IMR-90 (cell line): Measurements from ENCODE around the gene NGFR. TPM values are rescaled to one million over a fixed set of nuclear protein-coding genes. Genes with fewer than 3 reads are reported as not detected.

Source experiments
- ATAC-seq: fragments of 200-7000 bp; cut with Tn5 transposase; 2 replicates; pipeline ENCODE4 v1.9.1; 2020; ENCODE audit warnings: low read depth, mild to moderate bottlenecking, moderate library complexity
- BruUV-seq: library from RNA; stranded (reverse); fragments of 400-500 nt; replicated peaks from 2 replicates; lab custom pipeline; 2021; lab: Mats Ljungman, UMichigan
- CTCF ChIA-PET: fragments of 300-600 bp; formaldehyde crosslinking; extraction: SDS; loops from one replicate; lab custom pipeline; 2021; ENCODE audit warnings: antibody characterized with exemption; lab: Yijun Ruan, JAX
- POLR2A ChIA-PET: fragments of 300-600 bp; sonication (Branson Sonifier 250); formaldehyde crosslinking; loops from one replicate; lab custom pipeline; 2022; ENCODE audit warnings: antibody characterized with exemption; ENCODE audit not compliant: unreplicated experiment; lab: Charles Lee
- DNase-seq: peaks from one replicate; pipeline ENCODE4 v3.0.0; 2013
- H2AFZ ChIP-seq: replicated peaks from 2 replicates; pipeline ENCODE3; 2013; ENCODE audit warnings: low read length, mild to moderate bottlenecking; ENCODE audit not compliant: poor library complexity
- H2AK5ac ChIP-seq: 2 replicates; pipeline ENCODE4 v1.6.1; 2013; ENCODE audit warnings: low read depth, low read length, inconsistent platforms
- H2AK9ac ChIP-seq: replicated peaks from 2 replicates; pipeline ENCODE3; 2013; ENCODE audit warnings: mild to moderate bottlenecking, low read depth, low read length, moderate library complexity; ENCODE audit not compliant: poor library complexity
- H2BK120ac ChIP-seq: 2 replicates; pipeline ENCODE4 v1.6.1; 2013; ENCODE audit warnings: low read depth, low read length, inconsistent platforms
- H2BK15ac ChIP-seq: 3 replicates; pipeline ENCODE4 v1.6.1; 2013; ENCODE audit warnings: low read depth, low read length, inconsistent platforms
- H2BK20ac ChIP-seq: 2 replicates; pipeline ENCODE4 v1.6.1; 2013; ENCODE audit warnings: low read depth, mild to moderate bottlenecking, inconsistent platforms, low read length, moderate library complexity
- H2BK5ac ChIP-seq: 2 replicates; pipeline ENCODE4 v1.6.1; 2013; ENCODE audit warnings: mild to moderate bottlenecking, low read depth, low read length, inconsistent platforms; ENCODE audit not compliant: poor library complexity, severe bottlenecking
- H3K14ac ChIP-seq: replicated peaks from 2 replicates; pipeline ENCODE4 v1.6.1; 2013; ENCODE audit warnings: low read depth, low read length, inconsistent platforms
- H3K18ac ChIP-seq: 2 replicates; pipeline ENCODE4 v1.6.1; 2013; ENCODE audit warnings: low read depth, low read length, control low read depth
- H3K23ac ChIP-seq: 2 replicates; pipeline ENCODE4 v1.6.1; 2013; ENCODE audit warnings: low read depth, low read length, inconsistent platforms
- H3K27ac ChIP-seq: 2 replicates; pipeline ENCODE4 v1.5.1; 2013; ENCODE audit warnings: mild to moderate bottlenecking, control low read depth, low read length; ENCODE audit not compliant: insufficient read depth
- H3K27me3 ChIP-seq: 2 replicates; pipeline ENCODE4 v1.6.1; 2013; ENCODE audit warnings: low read length; ENCODE audit not compliant: control insufficient read depth, insufficient read depth
- H3K36me3 ChIP-seq: 2 replicates; pipeline ENCODE4 v1.6.1; 2013; ENCODE audit warnings: low read length, mixed read lengths; ENCODE audit not compliant: control insufficient read depth, insufficient read depth
- H3K4ac ChIP-seq: 2 replicates; pipeline ENCODE4 v1.6.1; 2013; ENCODE audit warnings: low read depth, low read length, inconsistent platforms
- H3K4me1 ChIP-seq: 2 replicates; pipeline ENCODE4 v1.6.1; 2013; ENCODE audit warnings: low read length, mixed read lengths; ENCODE audit not compliant: control insufficient read depth, insufficient read depth
- H3K4me2 ChIP-seq: 2 replicates; pipeline ENCODE4 v1.6.1; 2013; ENCODE audit warnings: low read depth, mild to moderate bottlenecking, control low read depth, low read length, moderate library complexity
- H3K4me3 ChIP-seq: 2 replicates; pipeline ENCODE4 v1.5.1; 2013; ENCODE audit warnings: low read depth, mild to moderate bottlenecking, control low read depth, low read length, moderate library complexity; ENCODE audit not compliant: insufficient read depth
- H3K56ac ChIP-seq: 2 replicates; pipeline ENCODE4 v1.6.1; 2013; ENCODE audit warnings: low read length, inconsistent platforms; ENCODE audit not compliant: insufficient read depth; ENCODE audit errors: extremely low read depth
- H3K79me1 ChIP-seq, 2 experiments: 2 replicates each; pipeline ENCODE4 v1.6.1; 2013; ENCODE audit warnings: low read length in 2 of 2, inconsistent platforms in 1 of 2, low read depth in 1 of 2
- H3K9ac ChIP-seq: 2 replicates; pipeline ENCODE4 v1.6.1; 2013; ENCODE audit warnings: low read depth, low read length, control low read depth
- H3K9me1 ChIP-seq: 2 replicates; pipeline ENCODE4 v1.6.1; 2013; ENCODE audit warnings: low read length, inconsistent platforms; ENCODE audit not compliant: insufficient read depth
- H3K9me3 ChIP-seq: 2 replicates; pipeline ENCODE4 v1.6.1; 2013; ENCODE audit warnings: low read length; ENCODE audit not compliant: control insufficient read depth, insufficient read depth
- H4K20me1 ChIP-seq: 2 replicates; pipeline ENCODE4 v1.6.1; 2013; ENCODE audit warnings: low read length, inconsistent platforms; ENCODE audit not compliant: insufficient read depth
- H4K5ac ChIP-seq: 2 replicates; pipeline ENCODE4 v1.6.1; 2013; ENCODE audit warnings: mild to moderate bottlenecking, low read depth, low read length, control low read depth
- H4K8ac ChIP-seq, 2 experiments: 2 replicates each; pipeline ENCODE4 v1.6.1; 2013; ENCODE audit warnings: low read depth in 2 of 2, low read length in 2 of 2, control low read depth in 1 of 2, inconsistent platforms in 1 of 2
- H4K91ac ChIP-seq: 2 replicates; pipeline ENCODE4 v1.6.1; 2013; ENCODE audit warnings: low read depth, low read length, inconsistent platforms; ENCODE audit not compliant: insufficient read depth
- BHLHE40 ChIP-seq: fragments of 150-350 bp; IDR thresholded peaks from 2 replicates; pipeline ENCODE4 v1.6.1; 2016; ENCODE audit warnings: mild to moderate bottlenecking, low read depth, low read length
- CHD1 ChIP-seq: IDR thresholded peaks from 2 replicates; pipeline ENCODE4 v1.6.1; 2012; ENCODE audit warnings: low read depth, low read length, improper control_type of control experiment
- CTCF ChIP-seq: conservative IDR thresholded peaks from 2 replicates; pipeline ENCODE4 v1.5.1; 2012; ENCODE audit warnings: mild to moderate bottlenecking, low read depth, low read length, improper control_type of control experiment
- MAZ ChIP-seq: IDR thresholded peaks from 2 replicates; pipeline ENCODE4 v1.6.1; 2012; ENCODE audit warnings: low read depth, mild to moderate bottlenecking, low read length, improper control_type of control experiment, moderate library complexity, borderline replicate concordance
- MXI1 ChIP-seq: IDR thresholded peaks from 2 replicates; pipeline ENCODE4 v1.6.1; 2012; ENCODE audit warnings: low read depth, mild to moderate bottlenecking, low read length, moderate library complexity, borderline replicate concordance
- NFE2L2 ChIP-seq: fragments of 150-350 bp; IDR thresholded peaks from 2 replicates; pipeline ENCODE4 v1.6.1; 2016; ENCODE audit warnings: low read depth, mild to moderate bottlenecking, low read length
- POLR2A ChIP-seq: IDR thresholded peaks from 2 replicates; pipeline ENCODE4 v1.6.1; 2012; ENCODE audit warnings: mild to moderate bottlenecking, low read depth, low read length
- RAD21 ChIP-seq: IDR thresholded peaks from 2 replicates; pipeline ENCODE4 v1.6.1; 2012; ENCODE audit warnings: low read length, improper control_type of control experiment
- RCOR1 ChIP-seq: IDR thresholded peaks from 2 replicates; pipeline ENCODE4 v1.6.1; 2012; ENCODE audit warnings: mild to moderate bottlenecking, low read length, improper control_type of control experiment; ENCODE audit not compliant: insufficient replicate concordance
- RFX5 ChIP-seq: IDR thresholded peaks from 2 replicates; pipeline ENCODE4 v1.8.0; 2012; ENCODE audit warnings: low read depth, mild to moderate bottlenecking, low read length, moderate library complexity
- SMC3 ChIP-seq: fragments of 150-350 bp; IDR thresholded peaks from 2 replicates; pipeline ENCODE4 v1.6.1; 2016; ENCODE audit warnings: low read depth, mild to moderate bottlenecking, antibody characterized with exemption, low read length, moderate library complexity
- WGBS, 2 experiments: methylation state at CpG; one replicate each; pipeline versions ENCODE4 v1.1.5 to v1.1.7; 2013; ENCODE audit warnings: missing lambda C conversion rate in 2 of 2; ENCODE audit not compliant: insufficient read length in 1 of 2; ENCODE audit errors: extremely low coverage in 2 of 2; 5-methylcytosine and 5-hydroxymethylcytosine counted together
- dilution Hi-C: fragments of 300-500 bp; cut with HindIII; formaldehyde crosslinking; loops from one replicate; pipeline ENCODE4 v1.14.3; 2018; ENCODE audit warnings: low sequenced_read_pairs; ENCODE audit not compliant: unreplicated experiment
- in situ Hi-C: fragments of 300-500 bp; cut with MboI; formaldehyde crosslinking; loops from 3 replicates; pipeline ENCODE4 v1.14.3; 2019; ENCODE audit warnings: low sequenced_read_pairs, inconsistent platforms, mixed read lengths
- intact Hi-C: fragments of 100-400 bp; cut with micrococcal nuclease; formaldehyde crosslinking; loops from 2 replicates; pipeline ENCODE4 v1.10.0; 2022
- polyA plus RNA-seq, 3 experiments: library from polyadenylated mRNA; depleted of rRNA; stranded (reverse); fragments of >200 nt; gene quantifications; 2 replicates each; pipeline ENCODE4 v1.2.3, GENCODE V29; 2012; ENCODE audit warnings: low replicate concordance in 1 of 3
- total RNA-seq: library from RNA; depleted of rRNA; stranded (reverse); fragments of >200 nt; gene quantifications from 2 replicates; pipeline ENCODE4 v1.2.3, GENCODE V29; 2012
- TF ChIP-seq, protein P1 (sequence below): fragments of 150-350 bp; IDR thresholded peaks from 2 replicates; pipeline ENCODE4 v1.6.1; 2017; ENCODE audit warnings: mild to moderate bottlenecking, antibody characterized with exemption, low read length, low read depth
- TF ChIP-seq, protein P2 (sequence below): fragments of 150-350 bp; IDR thresholded peaks from 2 replicates; pipeline ENCODE4 v1.6.1; 2016; ENCODE audit warnings: low read depth, mild to moderate bottlenecking, low read length, moderate library complexity, borderline replicate concordance

The NGFR gene
- total and polyA plus RNA-seq, 2 of the 4 experiments (the other 2 are of a cell fraction) = 0.15 to 0.18 TPM

- in situ Hi-C loops (no loop called here), intact Hi-C loops (no loop called here), dilution Hi-C loops (no loop called here)
- ATAC-seq (no peak), DNase-seq (no peak)
- Histone ChIP-seq H2BK120ac (no peak overlapping the region), H3K9ac (no peak overlapping the region), H4K8ac (no peak overlapping the region), H3K14ac (no peak overlapping the region), H4K91ac (no peak overlapping the region), H2AFZ (no peak overlapping the region), H3K79me1 (no peaks in the 10 kb centered on the region), H4K5ac (no peak overlapping the region), H3K4ac (no peak overlapping the region), H2AK5ac (no peak overlapping the region), H3K36me3 (no peaks in the 10 kb centered on the region), H2BK5ac (no peak overlapping the region), H3K4me2 (no peak overlapping the region), H3K56ac (no peak overlapping the region), H3K4me1 (no peaks in the 10 kb centered on the region), H2BK20ac (no peak overlapping the region), H3K9me3 (no peaks in the 10 kb centered on the region), H2AK9ac (no peak overlapping the region), H4K20me1 (no peaks in the 10 kb centered on the region), H2BK15ac (no peak overlapping the region), H3K18ac (no peak overlapping the region), H3K23ac (no peak overlapping the region), H3K27ac (no peak overlapping the region), H3K4me3 (no peak overlapping the region), H3K9me1 (no peaks in the 10 kb centered on the region), H3K27me3 (peaks cover 83% of the 10 kb centered on the region)
- ChIA-PET POLR2A (no interaction called here), CTCF (no interaction called here)
- 90% methylated on average over 2 of the region's 5 CpGs; no CpG with 5 or more reads in 1 of the 2 experiments for WGBS, 2 experiments
- no TSS peak for BruUV-seq
- no peak for TF ChIP-seq CHD1
- TF ChIP-seq MAZ = no peak
- no peak for TF ChIP-seq CTCF
- TF ChIP-seq RFX5 = no peak
- TF ChIP-seq, protein P1, sequence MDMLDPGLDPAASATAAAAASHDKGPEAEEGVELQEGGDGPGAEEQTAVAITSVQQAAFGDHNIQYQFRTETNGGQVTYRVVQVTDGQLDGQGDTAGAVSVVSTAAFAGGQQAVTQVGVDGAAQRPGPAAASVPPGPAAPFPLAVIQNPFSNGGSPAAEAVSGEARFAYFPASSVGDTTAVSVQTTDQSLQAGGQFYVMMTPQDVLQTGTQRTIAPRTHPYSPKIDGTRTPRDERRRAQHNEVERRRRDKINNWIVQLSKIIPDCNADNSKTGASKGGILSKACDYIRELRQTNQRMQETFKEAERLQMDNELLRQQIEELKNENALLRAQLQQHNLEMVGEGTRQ = no peak
- no peak for TF ChIP-seq SMC3
- TF ChIP-seq MXI1 = no peak
- no peak for TF ChIP-seq BHLHE40
- TF ChIP-seq POLR2A = no peak
- no peak for TF ChIP-seq RAD21
- TF ChIP-seq, protein P2, sequence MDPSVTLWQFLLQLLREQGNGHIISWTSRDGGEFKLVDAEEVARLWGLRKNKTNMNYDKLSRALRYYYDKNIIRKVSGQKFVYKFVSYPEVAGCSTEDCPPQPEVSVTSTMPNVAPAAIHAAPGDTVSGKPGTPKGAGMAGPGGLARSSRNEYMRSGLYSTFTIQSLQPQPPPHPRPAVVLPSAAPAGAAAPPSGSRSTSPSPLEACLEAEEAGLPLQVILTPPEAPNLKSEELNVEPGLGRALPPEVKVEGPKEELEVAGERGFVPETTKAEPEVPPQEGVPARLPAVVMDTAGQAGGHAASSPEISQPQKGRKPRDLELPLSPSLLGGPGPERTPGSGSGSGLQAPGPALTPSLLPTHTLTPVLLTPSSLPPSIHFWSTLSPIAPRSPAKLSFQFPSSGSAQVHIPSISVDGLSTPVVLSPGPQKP = no peak
- no peak for TF ChIP-seq NFE2L2
- no peak for TF ChIP-seq RCOR1
Observed at GRCh38 chr17:49523196-49523595, 28.1 kb downstream of the NGFR start.
